Measurements from ENCODE around the gene KRTAP12-2. TPM values are rescaled to one million over a fixed set of nuclear protein-coding genes. Genes with fewer than 3 reads are reported as not detected.
"Not testable (repeated sequence)": the region's sequence is repeated elsewhere in the genome, so short reads cannot be mapped to it uniquely, and the experiment has no call there.

The KRTAP12-2 gene
- total RNA-seq, 6 donors from 2014 or later: not detected

DNA sequence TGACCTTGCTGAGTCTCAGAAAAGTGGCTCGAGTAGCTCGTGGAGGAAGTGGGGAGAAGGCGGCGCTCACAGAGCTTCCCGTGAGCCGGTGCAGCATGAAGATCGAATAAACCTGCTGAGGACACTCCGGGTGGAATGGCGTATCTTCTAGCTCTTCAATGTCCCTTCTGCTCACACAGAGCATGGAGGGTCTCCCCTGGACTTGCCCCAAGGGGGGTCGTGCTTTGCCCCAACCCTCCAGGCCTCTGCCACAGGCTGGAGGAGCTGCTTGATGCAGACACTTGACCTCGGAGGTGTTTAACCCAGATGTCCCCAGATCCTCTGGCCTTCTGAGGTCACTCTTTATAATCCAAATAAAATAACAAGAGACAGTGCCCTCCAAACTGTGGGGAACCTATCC lies 28.0 kb upstream of the KRTAP12-2 start:
- ATAC-seq (ENCODE audit: low FRiP score in 2 of 2) (no peak), DNase-seq (no peak)
- TF ChIP-seq EP300 (IDR thresholded peaks at IDR 0.05): no peak
- TF ChIP-seq POLR2AphosphoS5 (IDR thresholded peaks at IDR 0.05): no peak
- TF ChIP-seq, protein P1, sequence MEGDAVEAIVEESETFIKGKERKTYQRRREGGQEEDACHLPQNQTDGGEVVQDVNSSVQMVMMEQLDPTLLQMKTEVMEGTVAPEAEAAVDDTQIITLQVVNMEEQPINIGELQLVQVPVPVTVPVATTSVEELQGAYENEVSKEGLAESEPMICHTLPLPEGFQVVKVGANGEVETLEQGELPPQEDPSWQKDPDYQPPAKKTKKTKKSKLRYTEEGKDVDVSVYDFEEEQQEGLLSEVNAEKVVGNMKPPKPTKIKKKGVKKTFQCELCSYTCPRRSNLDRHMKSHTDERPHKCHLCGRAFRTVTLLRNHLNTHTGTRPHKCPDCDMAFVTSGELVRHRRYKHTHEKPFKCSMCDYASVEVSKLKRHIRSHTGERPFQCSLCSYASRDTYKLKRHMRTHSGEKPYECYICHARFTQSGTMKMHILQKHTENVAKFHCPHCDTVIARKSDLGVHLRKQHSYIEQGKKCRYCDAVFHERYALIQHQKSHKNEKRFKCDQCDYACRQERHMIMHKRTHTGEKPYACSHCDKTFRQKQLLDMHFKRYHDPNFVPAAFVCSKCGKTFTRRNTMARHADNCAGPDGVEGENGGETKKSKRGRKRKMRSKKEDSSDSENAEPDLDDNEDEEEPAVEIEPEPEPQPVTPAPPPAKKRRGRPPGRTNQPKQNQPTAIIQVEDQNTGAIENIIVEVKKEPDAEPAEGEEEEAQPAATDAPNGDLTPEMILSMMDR (IDR thresholded peaks at IDR 0.05): no peak
- TF ChIP-seq POLR2A (IDR thresholded peaks at IDR 0.05): no peak
- no peaks in the 10 kb centered on the region for H3K27me3 ChIP-seq
- peaks cover 0 to 15% (median 13%) of the 10 kb centered on the region in 4 donors for H3K9me3 ChIP-seq
- no peaks in the 10 kb centered on the region for H3K4me1 ChIP-seq
- H3K4me3 ChIP-seq: no peak overlapping the region
- 66 to 71% methylated on average over 9 to 11 of the region's 11 CpGs for WGBS, 2 donors
- H3K27ac ChIP-seq: no peak overlapping the region
- no peaks in the 10 kb centered on the region for H3K36me3 ChIP-seq

DNA sequence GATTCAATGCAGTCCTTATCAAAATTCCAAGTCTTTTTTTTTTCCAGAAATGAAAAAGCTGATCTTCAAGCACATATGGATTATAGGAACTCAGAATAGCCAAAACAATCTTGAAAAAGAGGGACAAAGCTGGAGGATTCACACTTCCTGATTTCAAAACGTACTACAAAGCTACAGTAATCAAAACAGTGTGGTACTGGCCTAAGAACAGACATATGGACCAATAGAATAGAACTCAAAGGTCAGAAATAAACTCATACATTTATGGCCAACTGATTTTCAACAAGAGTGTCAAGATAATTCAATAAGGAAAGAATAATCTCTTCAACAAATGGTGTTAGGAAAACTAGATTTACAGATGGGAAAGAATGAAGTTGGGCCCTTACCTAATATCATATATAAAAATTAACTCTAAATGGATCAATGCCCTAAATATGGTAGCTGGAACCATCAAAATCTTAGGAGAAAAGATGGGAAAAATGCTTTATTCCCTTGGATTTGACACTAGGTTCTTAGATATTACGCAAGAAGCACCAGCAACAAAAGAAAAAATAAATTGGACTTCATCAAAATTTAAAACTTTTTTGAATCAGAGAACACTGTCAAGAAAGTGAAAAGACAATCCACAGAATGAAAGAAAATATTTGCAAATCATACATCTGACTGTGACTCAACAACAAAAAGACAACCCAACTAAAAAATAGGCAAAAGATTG lies 26.2 kb upstream of the KRTAP12-2 start:
- no peak for ATAC-seq (ENCODE audit: low FRiP score in 2 of 2)
- no peak for TF ChIP-seq POLR2A (IDR thresholded peaks at IDR 0.05)
- TF ChIP-seq, protein P1 (IDR thresholded peaks at IDR 0.05): no peak
- no peak for TF ChIP-seq EP300 (IDR thresholded peaks at IDR 0.05)
- TF ChIP-seq POLR2AphosphoS5 (IDR thresholded peaks at IDR 0.05): no peak
- H3K9me3 ChIP-seq: peaks cover 0 to 15% (median 13%) of the 10 kb centered on the region in 4 donors
- no peaks in the 10 kb centered on the region for H3K4me1 ChIP-seq
- DNase-seq: no peak
- WGBS, 2 donors: 47 to 62% methylated on average over 2 of the region's 2 CpGs
- no peak overlapping the region for H3K27ac ChIP-seq
- H3K27me3 ChIP-seq: no peaks in the 10 kb centered on the region
- no peak overlapping the region for H3K4me3 ChIP-seq
- no peaks in the 10 kb centered on the region for H3K36me3 ChIP-seq

DNA sequence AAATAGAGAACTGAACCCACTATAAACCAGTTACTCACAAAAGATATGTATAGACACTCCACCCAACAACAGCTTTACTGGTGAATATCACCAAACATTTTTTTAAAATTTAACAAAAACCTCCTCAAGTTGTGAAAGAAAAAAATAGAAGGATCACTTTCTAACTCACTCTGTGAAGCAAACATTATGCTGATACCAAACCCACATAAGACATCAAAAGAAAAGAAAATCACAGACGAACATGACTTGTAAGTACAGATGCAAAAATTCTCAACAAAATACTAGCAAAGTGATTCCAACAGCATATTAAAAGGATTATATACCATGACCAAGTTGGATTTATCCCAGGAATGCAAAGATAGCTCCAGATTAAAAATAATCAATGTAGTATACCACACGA lies 25.0 kb upstream of the KRTAP12-2 start:
- no peak for TF ChIP-seq POLR2A (IDR thresholded peaks at IDR 0.05)
- TF ChIP-seq, protein P1 (IDR thresholded peaks at IDR 0.05): no peak
- TF ChIP-seq EP300 (IDR thresholded peaks at IDR 0.05): no peak
- no peak for TF ChIP-seq POLR2AphosphoS5 (IDR thresholded peaks at IDR 0.05)
- Histone ChIP-seq H3K4me1 (no peaks in the 10 kb centered on the region), H3K36me3 (no peaks in the 10 kb centered on the region), H3K27me3 (no peaks in the 10 kb centered on the region), H3K27ac (no peak overlapping the region), H3K4me3 (no peak overlapping the region), H3K9me3 (peaks cover 0 to 15% (median 13%) of the 10 kb centered on the region in 4 donors)
- WGBS, 2 donors: 71 to 74% methylated on average over 2 of the region's 2 CpGs
- no peak for DNase-seq
- ATAC-seq (ENCODE audit: low FRiP score in 2 of 2): no peak

DNA sequence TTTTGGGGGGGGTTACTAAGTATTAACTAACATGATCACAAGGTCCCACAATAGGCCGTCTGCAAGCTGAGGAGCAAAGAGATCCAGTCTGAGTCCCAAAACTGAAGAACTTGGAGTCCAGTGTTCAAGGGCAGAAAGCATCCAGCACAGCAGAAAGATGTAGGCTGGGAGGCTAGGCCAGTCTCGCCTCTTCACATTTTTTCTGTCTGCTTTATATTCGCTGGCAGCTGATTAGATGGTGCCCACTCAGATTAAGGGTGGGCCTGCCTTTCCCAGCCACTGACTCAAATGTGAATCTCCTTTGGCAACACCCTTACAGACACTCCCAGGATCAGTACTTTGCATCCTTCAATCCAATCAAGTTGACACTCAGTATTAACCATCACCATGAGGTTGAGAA lies 23.0 kb upstream of the KRTAP12-2 start:
- H3K27me3 ChIP-seq; ATAC-seq (ENCODE audit: low FRiP score in 2 of 2); H3K4me3 ChIP-seq; H3K4me1 ChIP-seq; H3K27ac ChIP-seq; H3K36me3 ChIP-seq; DNase-seq: not testable (repeated sequence)
- H3K9me3 ChIP-seq: peaks cover 0 to 15% (median 13%) of the 10 kb centered on the region in 4 donors
- 85 to 91% methylated on average over 3 of the region's 3 CpGs for WGBS, 2 donors

DNA sequence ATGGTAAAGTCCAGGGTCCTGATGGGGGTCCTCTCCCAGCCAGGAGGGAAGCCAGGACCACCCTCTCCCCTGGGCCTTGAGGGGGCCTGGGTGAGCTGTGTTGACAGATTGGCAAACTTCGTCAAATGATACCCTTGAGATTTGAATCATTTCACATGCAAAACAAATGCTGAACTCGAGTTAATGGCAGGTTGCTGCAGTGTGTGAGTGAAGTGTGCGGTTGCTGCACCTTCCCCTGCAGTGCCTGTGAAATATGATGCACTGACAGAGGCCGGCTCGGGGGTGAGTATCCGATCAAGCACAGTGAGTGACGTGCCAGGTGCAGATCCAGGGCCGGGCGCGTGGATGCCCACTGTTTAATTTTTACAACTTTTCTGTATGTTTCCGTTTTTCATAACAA lies 20.9 kb upstream of the KRTAP12-2 start:
- H3K4me3 ChIP-seq: no peak overlapping the region
- WGBS, 2 donors: 58 to 70% methylated on average over 11 of the region's 11 CpGs
- no peaks in the 10 kb centered on the region for H3K36me3 ChIP-seq
- no peaks in the 10 kb centered on the region for H3K4me1 ChIP-seq
- no peak overlapping the region for H3K27ac ChIP-seq
- H3K27me3 ChIP-seq: no peaks in the 10 kb centered on the region
- H3K9me3 ChIP-seq: peaks cover 0 to 5% (median 2%) of the 10 kb centered on the region in 4 donors
- DNase-seq (no peak), ATAC-seq (ENCODE audit: low FRiP score in 2 of 2) (no peak)
- no peak for TF ChIP-seq POLR2A (IDR thresholded peaks at IDR 0.05)
- TF ChIP-seq EP300 (IDR thresholded peaks at IDR 0.05): no peak
- TF ChIP-seq, protein P1 (IDR thresholded peaks at IDR 0.05): no peak
- TF ChIP-seq POLR2AphosphoS5 (IDR thresholded peaks at IDR 0.05): no peak
